Measurements from ENCODE around the gene C9. TPM values are rescaled to one million over a fixed set of nuclear protein-coding genes. Genes with fewer than 3 reads are reported as not detected.

Gene C9
- total and polyA plus RNA-seq, 2 donors (not counting 1 experiment from before 2014, with no cell fraction given), result not detected

GRCh38 chr5:39369123-39369815 is 5.0 kb upstream of the C9 start:
- ChIA-PET POLR2A (no interaction called here), CTCF (interaction anchor here (1.1 kb wide), 1 partner anchor 13 kb away, joined by 3 read pairs; no protein-coding TSS in a partner anchor)
- Histone ChIP-seq H3K9ac (ENCODE audit: low read length) (no peak overlapping the region), H3K27ac (ENCODE audit: low read length in 2 of 2) (no peak overlapping the region), H3K4me1 (ENCODE audit: control insufficient read depth in 2 of 2, insufficient read depth in 2 of 2, low read length in 2 of 2) (no peaks in the 10 kb centered on the region), H3K36me3 (replicated peaks in 1 of 2; ENCODE audit: control extremely low read depth in 1 of 2, control insufficient read depth in 1 of 2, extremely low read depth in 1 of 2, insufficient read depth in 2 of 2, low read length in 1 of 2) (no peaks in the 10 kb centered on the region), H3K79me2 (ENCODE audit: control insufficient read depth, insufficient read depth, low read length) (no peaks in the 10 kb centered on the region), H4K20me1 (ENCODE audit: control insufficient read depth, insufficient read depth, low read length, poor library complexity, severe bottlenecking) (no peaks in the 10 kb centered on the region), H2AFZ (ENCODE audit: insufficient read depth, low read depth, low read length, poor library complexity, severe bottlenecking) (no peak overlapping the region), H3K27me3 (replicated peaks in 1 of 4; ENCODE audit: control extremely low read depth in 1 of 4, control insufficient read depth in 3 of 4, insufficient read depth in 4 of 4, low read length in 3 of 4) (no peaks in the 10 kb centered on the region), H3K4me2 (replicated peaks; ENCODE audit: low read depth, low read length, poor library complexity, severe bottlenecking) (no peak overlapping the region), H3K4me3 (ENCODE audit: control extremely low read depth in 1 of 5, extremely low read depth in 1 of 5, insufficient read depth in 1 of 5, low read depth in 2 of 5, low read length in 4 of 5) (no peak overlapping the region), H3K9me3 (ENCODE audit: control extremely low read depth in 1 of 3, control insufficient read depth in 2 of 3, insufficient read depth in 1 of 3, low read length in 2 of 3) (no peaks in the 10 kb centered on the region)
- intact Hi-C loops (cut with micrococcal nuclease), result no loop called here
- peaks cover 4% of the 10 kb centered on the region for H3K27me3 Mint-ChIP-seq
- no peaks in the 10 kb centered on the region for H3K9me3 Mint-ChIP-seq (ENCODE audit: insufficient read depth)
- TF ChIP-seq EZH2 (IDR thresholded peaks at IDR 0.05; ENCODE audit: borderline replicate concordance, insufficient read depth, low read depth, low read length, poor library complexity, severe bottlenecking) (no peak), CTCF (IDR thresholded peaks at IDR 0.05) (no peak)
- WGBS (ENCODE audit: insufficient coverage), result 94% methylated on average over 4 of the region's 5 CpGs
- H3K27ac Mint-ChIP-seq, result no peak overlapping the region
- ATAC-seq (ENCODE audit: low read depth) (no peak), DNase-seq (no peak)
- no peak overlapping the region for H3K4me3 Mint-ChIP-seq
- no peaks in the 10 kb centered on the region for H3K4me1 Mint-ChIP-seq

GRCh38 chr5:39368116-39368515 is 3.8 kb upstream of the C9 start:
- CTCF ChIA-PET, result no interaction called here
- Histone ChIP-seq H4K20me1 (ENCODE audit: control insufficient read depth, insufficient read depth, low read length, poor library complexity, severe bottlenecking) (no peaks in the 10 kb centered on the region), H3K36me3 (replicated peaks in 1 of 2; ENCODE audit: control extremely low read depth in 1 of 2, control insufficient read depth in 1 of 2, extremely low read depth in 1 of 2, insufficient read depth in 2 of 2, low read length in 1 of 2) (no peaks in the 10 kb centered on the region), H3K4me2 (replicated peaks; ENCODE audit: low read depth, low read length, poor library complexity, severe bottlenecking) (no peak overlapping the region), H3K4me3 (ENCODE audit: control extremely low read depth in 1 of 5, extremely low read depth in 1 of 5, insufficient read depth in 1 of 5, low read depth in 2 of 5, low read length in 4 of 5) (no peak overlapping the region), H3K4me1 (ENCODE audit: control insufficient read depth in 2 of 2, insufficient read depth in 2 of 2, low read length in 2 of 2) (no peaks in the 10 kb centered on the region), H3K9ac (ENCODE audit: low read length) (no peak overlapping the region), H3K79me2 (ENCODE audit: control insufficient read depth, insufficient read depth, low read length) (no peaks in the 10 kb centered on the region), H2AFZ (ENCODE audit: insufficient read depth, low read depth, low read length, poor library complexity, severe bottlenecking) (no peak overlapping the region), H3K27me3 (replicated peaks in 1 of 4; ENCODE audit: control extremely low read depth in 1 of 4, control insufficient read depth in 3 of 4, insufficient read depth in 4 of 4, low read length in 3 of 4) (no peaks in the 10 kb centered on the region), H3K9me3 (ENCODE audit: control extremely low read depth in 1 of 3, control insufficient read depth in 2 of 3, insufficient read depth in 1 of 3, low read length in 2 of 3) (no peaks in the 10 kb centered on the region), H3K27ac (ENCODE audit: low read length in 2 of 2) (no peak overlapping the region)
- 40% methylated on average over 1 of the region's 4 CpGs for WGBS (ENCODE audit: insufficient coverage)
- Mint-ChIP-seq H3K4me1 (no peaks in the 10 kb centered on the region), H3K9me3 (ENCODE audit: insufficient read depth) (no peaks in the 10 kb centered on the region), H3K27ac (no peak overlapping the region), H3K27me3 (peaks cover 4% of the 10 kb centered on the region), H3K4me3 (no peak overlapping the region)
- no peak for DNase-seq
- POLR2A ChIA-PET, result no interaction called here
- TF ChIP-seq CTCF (IDR thresholded peaks at IDR 0.05), result no peak
- no peak for TF ChIP-seq EZH2 (IDR thresholded peaks at IDR 0.05; ENCODE audit: borderline replicate concordance, insufficient read depth, low read depth, low read length, poor library complexity, severe bottlenecking)
- intact Hi-C loops (cut with micrococcal nuclease), result no loop called here
- no peak for ATAC-seq (ENCODE audit: low read depth)
